NCI-H526 treated with DMSO at 0.1 percent for 48 hours (cell line): ENCODE data around the gene HBZ.
"Not testable (repeated sequence)": the region's sequence is repeated elsewhere in the genome, so short reads cannot be mapped to it uniquely, and the experiment has no call there.

ENCODE experiments used
- DNase-seq: peaks from one replicate; lab custom pipeline; 2025; lab: John Stamatoyannopoulos, UW

Gene HBZ

DNA sequence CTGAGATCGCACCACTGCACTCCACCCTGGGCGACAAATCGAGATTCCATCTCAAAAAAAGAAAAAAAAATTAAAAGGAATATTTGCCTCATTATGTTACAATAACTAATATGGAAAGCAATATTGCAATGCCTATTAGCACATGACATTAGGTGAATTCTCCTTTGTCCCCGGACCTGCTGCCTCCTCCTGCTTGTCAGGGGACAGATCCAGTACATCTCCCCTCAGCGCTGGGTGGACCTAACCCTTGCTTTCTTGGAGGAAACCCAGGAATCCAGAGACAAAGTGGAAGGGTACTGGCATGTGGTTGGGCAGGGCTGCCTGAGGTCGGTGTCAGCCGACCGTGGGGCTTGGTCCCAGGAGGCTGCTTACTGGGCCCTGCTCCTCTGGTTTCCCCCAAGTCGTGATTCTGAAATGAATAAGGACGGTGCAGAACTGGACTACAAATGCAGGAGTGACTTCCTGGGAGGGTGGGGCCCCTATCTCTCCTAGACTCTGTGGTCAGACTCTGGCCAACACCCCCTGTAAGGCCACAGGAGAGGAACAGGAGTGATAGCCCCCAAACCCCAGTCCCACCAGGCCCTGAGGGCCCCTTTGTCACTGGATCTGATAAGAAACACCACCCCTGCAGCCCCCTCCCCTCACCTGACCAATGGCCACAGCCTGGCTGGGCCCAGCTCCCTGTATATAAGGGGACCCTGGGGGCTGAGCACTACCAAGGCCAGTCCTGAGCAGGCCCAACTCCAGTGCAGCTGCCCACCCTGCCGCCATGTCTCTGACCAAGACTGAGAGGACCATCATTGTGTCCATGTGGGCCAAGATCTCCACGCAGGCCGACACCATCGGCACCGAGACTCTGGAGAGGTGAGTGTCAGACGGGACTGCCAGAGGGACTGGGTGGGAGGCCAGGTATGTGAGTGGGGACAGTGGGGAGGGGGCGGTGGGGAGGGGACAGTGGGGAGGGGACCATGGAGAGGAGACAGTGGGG lies at the start of gene HBZ:
TSS of gene HBZ (plus strand) at position 504 of the 988 bp plus-strand sequence. CDS start at position 770, 266 bp downstream.
- no peak for DNase-seq

DNA sequence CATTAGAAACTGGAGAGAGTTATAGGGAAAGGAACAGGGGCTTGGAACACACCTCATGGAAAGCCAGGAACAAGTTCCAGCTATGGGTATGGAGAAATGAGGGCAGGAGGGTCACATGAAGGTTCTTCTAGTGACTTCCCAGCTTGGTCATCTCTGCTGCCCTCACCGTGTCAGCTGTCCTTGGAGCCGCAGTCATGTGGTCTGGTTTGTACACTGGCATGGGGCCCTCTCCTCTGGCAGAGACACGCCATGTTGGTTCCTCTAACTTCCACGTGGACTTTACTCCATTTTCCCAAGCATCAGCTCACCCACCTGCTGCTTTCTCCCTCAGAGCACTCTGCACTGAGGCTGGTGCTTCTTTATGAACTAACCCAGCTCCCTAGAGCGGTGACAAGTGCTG lies 48.1 kb upstream of the HBZ start:
- DNase-seq, result no peak

DNA sequence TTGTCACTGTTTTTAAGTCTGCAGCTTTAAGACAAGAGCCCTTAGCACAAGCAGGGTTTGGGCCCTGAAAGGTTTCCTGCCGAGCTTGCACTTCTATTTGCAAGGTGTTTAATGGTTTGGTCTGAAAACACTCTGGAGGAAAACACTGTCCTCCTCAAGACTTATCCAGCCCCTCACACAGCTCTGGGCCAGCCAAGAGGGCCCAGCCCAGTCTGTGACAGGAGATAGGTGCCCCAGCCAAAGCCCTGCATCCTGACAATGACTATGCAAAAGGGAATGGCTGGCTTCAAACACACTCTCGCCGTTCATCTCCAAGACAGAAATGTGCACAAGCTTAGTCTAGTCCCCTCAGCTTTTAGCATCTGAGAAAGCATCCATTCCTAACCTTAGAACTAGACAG lies 47.5 kb upstream of the HBZ start:
- no peak for DNase-seq

DNA sequence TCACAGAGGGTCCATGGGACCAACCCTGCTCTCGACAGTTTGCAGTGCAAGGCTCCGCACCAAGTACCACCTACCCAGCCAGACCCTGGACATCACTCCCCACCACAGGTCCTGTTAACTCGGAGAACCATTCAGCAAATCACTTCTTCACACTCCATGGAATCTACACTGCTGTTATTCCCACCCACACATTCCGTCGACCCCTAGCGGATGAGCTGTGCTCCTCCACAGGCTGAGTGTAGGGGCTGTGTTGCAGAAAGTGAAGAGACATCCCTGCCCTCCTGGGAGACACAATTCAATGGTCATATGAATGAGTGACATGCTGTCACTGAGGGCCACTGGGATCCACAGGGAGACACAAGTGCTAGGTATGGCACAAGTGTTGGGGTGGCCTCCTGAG lies 46.9 kb upstream of the HBZ start:
- DNase-seq, result no peak

DNA sequence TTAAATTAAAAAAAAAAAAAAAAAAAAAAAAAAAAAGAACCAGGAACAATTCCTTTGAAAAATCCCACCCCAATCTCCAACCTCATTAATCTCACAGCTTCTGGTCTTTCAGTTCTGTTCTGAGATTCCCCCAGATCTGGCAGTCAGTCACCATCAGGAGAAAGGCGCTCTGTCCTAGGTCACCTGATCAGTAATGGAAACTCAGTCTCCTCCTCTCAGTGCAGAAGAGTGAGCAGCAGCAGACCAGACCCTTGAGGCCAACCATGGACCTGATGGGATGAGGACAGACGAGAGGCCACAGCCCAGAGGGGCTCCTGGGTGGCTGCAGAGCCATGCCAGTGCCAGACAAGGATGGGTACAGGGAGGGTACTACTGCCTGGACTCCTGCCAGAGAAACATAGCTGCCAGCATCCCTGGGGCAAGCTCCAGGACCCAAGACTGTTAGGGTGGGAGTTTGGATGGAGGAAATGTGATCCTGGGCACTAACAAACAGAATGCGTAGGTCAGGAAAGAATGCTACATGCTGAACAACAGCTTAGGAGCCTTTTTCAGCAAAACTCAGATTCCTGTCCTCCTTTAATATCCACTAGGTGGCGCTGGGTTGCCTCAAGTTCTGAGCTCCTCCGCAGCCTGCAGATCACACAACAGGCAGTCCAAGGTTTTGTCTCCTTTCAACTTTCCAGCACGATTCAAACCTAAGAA lies 45.7 kb upstream of the HBZ start:
- DNase-seq, result peak; percentile 9

DNA sequence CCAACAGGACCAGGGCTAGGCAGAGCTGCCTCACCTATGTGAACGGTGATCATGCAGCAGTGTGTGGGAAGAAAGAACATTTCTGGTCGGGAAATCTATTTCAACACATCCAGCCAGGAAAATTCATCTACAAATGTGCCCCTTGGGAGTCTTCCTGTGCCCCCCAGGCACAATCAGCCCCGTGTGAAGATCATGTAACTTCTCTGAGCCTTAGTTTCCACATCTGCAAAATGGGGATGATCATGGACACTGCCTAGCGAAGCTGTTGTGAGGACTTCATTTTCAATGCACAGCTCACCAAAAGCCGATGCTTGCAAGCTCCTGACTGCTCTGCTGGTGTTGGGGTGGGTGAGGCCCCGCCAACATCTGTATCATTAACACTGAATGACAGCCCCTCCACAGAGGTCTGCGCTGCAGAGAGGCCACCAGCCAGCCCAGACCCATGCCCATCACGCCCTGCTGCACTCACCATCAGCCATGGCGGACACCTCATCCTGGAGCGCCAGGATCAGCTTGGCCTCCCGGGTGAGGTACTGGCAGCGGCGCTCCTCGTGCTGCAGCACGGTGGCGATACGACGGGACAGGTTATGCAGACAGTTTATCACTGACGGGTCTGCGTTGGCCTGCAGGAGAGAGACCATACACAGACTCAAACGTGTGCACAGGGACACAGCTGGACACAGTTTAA lies 40.1 kb upstream of the HBZ start:
- DNase-seq, result no peak

DNA sequence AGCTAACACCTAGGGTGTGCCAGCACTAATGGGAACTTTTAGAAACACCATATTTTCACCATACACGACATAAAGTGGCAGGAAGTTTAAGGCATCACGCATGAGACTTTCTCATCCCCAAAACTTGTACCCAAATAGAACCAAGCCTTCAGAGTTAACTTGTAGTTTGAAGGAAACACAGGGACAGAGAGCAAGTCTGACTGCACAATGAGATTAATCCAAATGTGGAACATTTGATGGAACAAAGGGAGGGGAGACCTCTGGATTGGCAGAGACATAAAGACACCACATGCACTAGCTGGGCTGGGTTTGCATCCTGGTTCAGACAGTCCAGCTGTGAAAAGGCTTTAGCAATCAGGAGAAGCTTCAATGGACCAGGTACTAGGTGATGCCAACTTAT lies 38.1 kb upstream of the HBZ start:
- DNase-seq, result no peak

DNA sequence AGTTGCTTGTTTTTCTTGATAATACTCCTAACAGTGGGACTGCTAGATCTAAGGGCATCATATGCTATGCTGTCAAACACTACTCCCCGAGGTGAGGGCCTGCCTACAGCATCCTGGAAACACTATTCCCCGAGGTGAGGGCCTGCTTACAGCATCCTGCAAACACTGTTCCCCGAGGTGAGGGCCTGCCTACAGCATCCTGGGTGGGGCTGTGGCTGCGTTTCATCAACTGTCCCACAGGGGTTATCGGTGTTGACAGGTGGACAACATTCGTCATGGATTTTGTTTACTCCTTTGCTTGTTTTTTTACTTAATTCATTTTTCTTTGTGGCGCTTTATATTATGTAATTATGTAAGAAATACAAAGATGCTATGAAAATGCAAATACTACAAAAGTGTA lies 36.4 kb upstream of the HBZ start:
- DNase-seq, result no peak

DNA sequence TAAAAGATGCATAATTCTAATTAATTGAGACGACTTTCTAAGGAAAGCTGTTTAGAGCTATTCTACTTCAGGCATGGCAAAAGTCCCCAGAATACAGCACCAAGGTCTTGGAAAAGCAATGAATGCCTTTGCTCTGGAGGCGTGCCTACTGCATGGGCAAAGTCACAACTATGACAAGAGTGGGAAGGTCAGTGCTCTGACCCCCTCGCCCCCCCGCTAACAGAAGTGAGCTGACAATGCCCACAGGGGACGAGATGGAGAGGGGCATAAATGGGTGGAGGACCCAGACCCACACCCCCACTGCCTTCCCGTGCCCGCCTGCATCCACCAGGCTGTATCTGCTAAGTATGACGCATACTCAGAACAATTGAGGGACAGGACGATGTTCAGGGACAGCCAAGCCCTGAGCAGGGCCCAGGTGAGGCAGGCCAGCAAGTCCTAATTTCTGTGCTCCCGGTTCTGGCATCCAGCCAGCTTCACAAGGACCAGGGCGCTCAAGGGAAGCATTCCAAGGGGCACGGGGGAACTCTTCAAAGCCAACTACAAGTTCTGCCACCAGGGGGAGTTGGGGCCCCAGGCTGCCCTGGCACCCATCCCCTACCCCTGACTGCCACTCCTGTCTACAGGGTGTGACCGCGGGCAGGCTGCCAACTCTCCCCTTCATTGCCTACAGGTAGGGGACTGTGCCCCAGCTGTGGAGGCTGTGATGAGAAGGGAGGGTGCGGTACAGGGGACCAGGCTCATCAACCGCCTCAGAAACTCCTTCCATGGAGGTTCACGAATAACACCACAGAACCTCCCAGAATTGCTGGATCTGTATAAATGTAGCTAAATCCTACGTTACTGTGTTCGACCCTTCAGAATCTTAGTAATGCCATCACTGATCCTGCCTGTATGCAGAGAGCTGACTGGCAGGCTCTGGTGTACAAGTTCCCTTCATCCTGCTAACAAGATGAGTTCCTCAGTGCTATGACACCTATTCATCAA lies 34.8 kb upstream of the HBZ start:
- peak; percentile 24 for DNase-seq

DNA sequence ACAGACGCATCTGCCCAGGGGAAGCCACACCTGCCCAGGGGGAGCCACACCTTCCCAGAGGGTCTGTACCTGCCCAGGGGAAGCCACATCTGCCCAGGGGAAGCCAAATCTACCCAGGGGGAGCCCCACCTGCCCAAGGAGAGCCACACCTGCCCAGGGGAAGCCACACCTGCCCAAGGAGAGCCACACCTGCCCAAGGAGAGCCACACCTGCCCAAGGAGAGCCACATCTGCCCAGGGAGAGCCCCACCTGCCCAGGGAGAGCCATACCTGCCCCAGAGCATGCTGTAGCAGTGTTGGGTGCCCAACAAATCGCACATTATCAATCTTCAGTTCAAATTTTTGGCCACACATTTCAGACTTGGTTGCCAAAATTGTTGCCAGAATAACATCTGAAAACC lies 33.6 kb upstream of the HBZ start:
- no peak for DNase-seq

DNA sequence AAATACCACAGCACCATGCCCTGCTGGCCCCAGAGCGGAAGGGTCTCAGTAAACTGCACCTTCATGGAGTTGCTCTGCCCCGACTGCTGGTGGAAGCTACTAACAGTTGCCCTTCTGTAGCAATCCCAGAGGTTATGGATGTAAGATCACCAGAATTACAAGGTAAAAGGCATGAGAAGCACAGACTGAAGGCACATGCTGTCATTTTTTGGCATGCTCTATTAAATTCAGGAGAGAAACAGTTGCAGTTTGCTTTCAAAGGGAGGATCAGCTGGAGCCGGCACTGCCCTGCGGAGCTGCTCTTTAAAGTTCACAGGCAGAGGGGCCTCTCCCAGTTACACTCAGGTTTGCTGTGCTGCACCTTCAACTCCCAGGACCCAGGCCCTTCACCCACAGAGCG lies 33.1 kb upstream of the HBZ start:
- DNase-seq, result no peak

DNA sequence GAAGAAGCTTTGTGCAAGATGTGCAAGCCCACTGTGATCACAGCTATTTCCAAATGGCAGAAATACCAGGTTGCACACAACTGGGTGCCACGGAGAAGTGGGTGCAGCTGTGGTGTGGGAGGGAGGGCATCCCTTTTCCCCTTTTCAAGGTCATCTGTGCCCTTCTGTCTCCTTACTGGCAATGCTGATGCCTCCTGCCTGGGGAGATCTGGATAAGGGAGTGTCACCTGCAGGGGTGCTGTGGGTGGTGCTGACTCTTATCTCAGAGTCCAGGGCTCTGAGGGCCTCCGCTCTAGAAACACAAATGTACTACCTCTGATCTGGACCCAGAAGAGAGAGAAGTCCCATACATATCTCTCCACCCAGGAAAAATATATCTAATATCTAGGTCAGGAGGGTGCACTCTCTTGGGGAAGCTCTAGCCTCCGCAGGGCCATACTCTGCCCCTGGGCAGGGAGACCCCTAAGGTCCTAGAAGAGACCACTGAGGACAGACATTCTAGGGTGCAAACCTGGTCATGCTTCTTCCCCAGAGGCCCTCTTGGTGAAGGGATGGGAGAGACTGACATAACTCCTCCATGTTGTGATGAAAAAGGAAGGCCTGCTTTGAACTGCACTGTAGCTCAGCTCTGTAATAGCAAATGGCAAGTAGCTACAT lies 32.5 kb upstream of the HBZ start:
- DNase-seq, result no peak

DNA sequence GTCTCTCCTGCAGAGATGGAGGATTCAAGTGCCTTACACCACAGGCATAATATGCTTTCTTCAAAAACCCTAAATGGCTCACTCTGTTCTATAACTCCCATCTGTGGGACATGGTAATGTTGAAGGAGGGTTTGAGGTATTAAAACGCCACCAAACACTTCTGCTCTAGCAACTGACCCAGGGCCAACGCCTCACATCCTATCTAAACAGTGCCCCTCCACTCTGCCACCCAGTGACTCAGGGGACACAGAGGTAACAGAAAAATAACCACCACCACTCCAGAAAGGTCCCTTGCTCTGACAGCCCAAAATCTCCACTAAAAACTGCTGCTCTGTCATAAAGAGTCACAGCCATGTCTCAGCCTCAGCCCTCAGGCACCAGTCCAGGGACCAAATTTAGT lies 31.7 kb upstream of the HBZ start:
- no peak for DNase-seq

DNA sequence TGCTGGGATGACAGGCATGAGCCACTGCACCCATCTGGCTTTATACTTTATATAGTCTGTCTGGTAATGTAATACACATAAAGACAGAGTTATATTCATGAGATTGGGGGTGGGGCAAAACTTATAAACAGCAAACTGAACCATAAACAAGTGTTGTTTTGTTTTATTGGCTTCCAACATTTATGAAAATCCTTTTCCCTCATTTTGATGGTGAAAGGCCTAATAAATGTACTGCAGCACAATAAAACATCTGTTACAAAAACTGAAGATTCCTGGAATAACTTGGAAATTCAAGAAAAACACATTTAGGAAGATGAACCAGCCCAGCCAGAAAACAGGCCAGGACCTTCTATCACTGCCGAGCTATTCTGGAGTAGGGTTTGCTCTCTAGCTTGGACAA lies 30.1 kb upstream of the HBZ start:
- DNase-seq, result no peak

DNA sequence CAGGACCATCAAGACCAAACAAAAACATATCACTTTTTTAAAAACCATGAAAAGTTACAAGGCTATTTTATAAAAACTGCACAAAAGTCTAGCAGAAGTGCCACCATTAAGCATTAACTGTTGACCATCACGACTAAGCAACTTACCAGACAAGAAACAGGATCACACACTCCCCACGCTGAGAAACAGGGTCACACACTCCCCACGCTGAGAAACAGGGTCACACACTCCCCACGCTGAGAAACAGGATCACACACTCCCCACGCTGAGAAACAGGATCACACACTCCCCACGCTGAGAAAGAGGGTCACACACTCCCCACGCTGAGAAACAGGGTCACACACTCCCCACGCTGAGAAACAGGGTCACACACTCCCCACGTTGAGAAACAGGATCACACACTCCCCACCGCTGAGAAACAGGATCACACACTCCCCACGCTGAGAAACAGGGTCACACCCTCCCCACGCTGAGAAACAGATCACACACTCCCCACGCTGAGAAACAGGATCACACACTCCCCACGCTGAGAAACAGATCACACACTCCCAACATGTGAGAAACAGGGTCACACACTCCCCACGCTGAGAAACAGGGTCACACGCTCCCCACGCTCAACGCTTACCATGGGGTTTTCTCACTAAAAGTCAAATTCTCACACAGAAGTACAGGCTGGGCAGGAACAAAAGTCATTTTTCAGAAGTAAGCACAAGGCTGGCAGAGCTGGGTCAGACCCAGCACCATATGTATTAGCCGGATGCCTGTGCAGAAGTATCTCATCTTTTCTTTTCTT lies 28.7 kb upstream of the HBZ start:
- DNase-seq, result not testable (repeated sequence)

DNA sequence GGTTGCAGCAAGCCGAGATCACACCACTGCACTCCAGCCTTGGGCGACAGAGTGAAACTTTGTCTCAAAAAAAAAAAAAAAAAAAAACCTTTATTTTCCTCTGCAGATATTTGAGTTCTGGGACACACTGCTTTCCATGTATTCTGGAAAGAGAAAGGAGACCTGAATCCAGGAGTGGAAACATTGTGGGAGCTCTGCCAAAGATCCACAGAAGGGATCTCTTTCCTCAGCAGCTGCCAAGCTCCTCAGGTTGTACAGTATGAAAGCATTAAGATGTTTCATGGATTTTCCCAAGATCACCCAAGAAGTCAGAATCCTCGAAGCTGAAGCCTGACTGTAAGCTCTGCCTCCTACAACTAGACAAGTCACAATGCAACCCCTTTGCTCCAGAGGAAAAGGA lies 27.4 kb upstream of the HBZ start:
- DNase-seq, result no peak

DNA sequence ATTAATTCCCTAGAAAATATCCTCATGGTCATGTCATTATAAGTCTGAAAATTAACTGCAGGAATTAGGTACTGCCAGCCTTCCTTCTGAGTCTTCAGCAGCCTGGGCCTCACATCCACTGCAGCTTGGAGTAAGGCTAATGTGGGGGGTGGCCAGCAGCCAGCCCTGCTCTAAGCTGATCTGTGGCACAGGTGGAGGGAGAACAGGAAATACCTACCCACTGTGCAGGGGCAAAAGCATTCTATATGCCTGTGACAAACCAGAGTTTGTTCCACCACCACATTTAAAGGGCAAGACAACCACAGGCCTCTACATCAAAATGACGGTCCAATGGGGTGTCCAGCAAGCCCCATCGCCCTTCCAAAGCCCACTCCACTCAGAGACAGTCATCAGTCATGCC lies 23.4 kb upstream of the HBZ start:
- no peak for DNase-seq

DNA sequence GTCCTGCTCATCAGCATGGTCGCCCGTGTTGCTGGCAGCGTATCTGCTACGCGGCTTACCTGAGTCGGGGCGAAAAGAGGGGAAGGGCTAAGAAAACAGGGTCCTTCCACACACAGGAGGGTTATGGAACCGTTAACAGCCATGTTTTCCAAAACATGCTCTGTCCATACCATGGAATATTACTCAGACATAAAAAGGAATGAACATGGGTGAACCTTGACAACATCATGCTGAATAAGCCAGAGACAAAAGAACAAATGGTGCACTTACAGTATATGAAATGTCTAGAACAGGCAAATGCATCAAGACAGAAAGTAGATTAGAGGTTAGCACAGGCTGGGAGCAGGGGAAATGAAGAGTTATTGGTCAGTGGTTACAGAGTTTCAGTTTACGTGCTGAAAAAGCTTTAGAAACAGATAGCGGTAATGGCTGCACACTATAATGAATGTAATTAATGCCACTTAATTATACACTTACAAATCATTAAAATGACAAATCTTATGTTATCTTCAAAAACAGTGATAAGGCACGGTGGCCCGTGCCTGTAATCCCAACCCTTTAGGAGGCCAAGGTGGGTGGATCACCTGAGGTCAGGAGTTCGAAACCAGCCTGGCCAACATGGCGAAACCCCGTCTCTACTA lies 21.8 kb upstream of the HBZ start:
- no peak for DNase-seq

DNA sequence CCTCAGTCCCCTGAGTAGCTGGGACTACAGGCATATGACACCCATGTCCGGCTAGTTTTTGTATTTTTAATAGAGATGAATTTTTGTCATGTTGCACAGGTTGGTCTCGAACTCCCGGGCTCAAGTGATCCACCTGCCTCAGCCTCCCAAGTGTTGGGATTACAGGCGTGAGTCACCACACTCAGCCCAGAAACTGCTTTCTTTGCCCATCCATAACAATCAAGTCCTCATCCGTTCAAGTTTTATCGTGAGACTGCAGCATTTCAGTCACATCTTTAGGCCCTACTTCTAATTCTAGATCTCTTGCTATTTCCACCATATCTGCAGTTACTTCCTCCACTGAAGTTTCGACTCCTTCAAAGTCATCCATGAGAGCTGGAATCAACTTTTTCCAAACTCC lies 20.3 kb upstream of the HBZ start:
- DNase-seq, result no peak

DNA sequence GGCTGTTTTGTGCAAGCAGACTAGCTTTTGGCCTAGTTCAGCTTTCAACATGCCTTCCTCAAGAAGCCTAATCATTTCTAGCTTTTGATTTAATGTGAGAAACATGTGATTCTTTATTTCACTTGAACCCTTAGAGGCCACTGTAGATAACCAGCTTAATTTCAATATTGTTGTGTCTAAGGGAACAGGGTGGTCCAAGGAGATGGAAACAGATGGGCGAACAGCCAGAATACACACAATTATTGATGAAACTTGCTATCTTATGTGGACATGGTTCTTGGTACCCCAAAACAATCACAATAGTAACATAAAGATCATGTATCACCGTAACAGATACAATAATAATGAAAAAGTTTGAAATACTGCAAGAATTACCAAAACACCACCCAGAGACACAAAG lies 18.7 kb upstream of the HBZ start:
- no peak for DNase-seq
